GM23338 (cell line): ENCODE data around the gene SLC9A9.

Source experiments
- CTCF ChIP-seq, 2 experiments: fragments of 200-600 bp in 1 of 2; sonication (generic) in 1 of 2; conservative IDR thresholded peaks; 2 replicates each; pipeline versions ENCODE4 v1.5.1 to v1.6.1; 2016 to 2017; ENCODE audit warnings: antibody characterized with exemption in 2 of 2, low read depth in 2 of 2, mild to moderate bottlenecking in 2 of 2, moderate library complexity in 1 of 2
- ETS1 ChIP-seq: IDR thresholded peaks from 2 replicates; pipeline ENCODE4 v1.6.1; 2016; ENCODE audit warnings: antibody characterized with exemption
- EZH2 ChIP-seq: fragments of 200-600 bp; sonication (generic); IDR thresholded peaks from one replicate; pipeline ENCODE4 v1.8.0; 2017; ENCODE audit warnings: antibody characterized with exemption, mild to moderate bottlenecking, low read depth; ENCODE audit not compliant: unreplicated experiment
- EZH2phosphoT487 ChIP-seq: fragments of 200-600 bp; sonication (generic); IDR thresholded peaks from one replicate; pipeline ENCODE4 v1.8.1; 2018; ENCODE audit warnings: antibody characterized with exemption; ENCODE audit not compliant: unreplicated experiment
- JUNB ChIP-seq: IDR thresholded peaks from one replicate; pipeline ENCODE4 v1.6.1; 2016; ENCODE audit warnings: antibody characterized with exemption; ENCODE audit not compliant: unreplicated experiment
- NANOG ChIP-seq: IDR thresholded peaks from 2 replicates; pipeline ENCODE4 v1.6.1; 2016; ENCODE audit warnings: antibody characterized with exemption, borderline replicate concordance
- POLR2AphosphoS5 ChIP-seq: IDR thresholded peaks from 2 replicates; pipeline ENCODE4 v1.6.1; 2016; ENCODE audit warnings: antibody characterized with exemption, low read depth
- REST ChIP-seq: IDR thresholded peaks from one replicate; pipeline ENCODE4 v1.6.1; 2018; ENCODE audit warnings: antibody characterized with exemption; ENCODE audit not compliant: unreplicated experiment
- STAT1 ChIP-seq: IDR thresholded peaks from one replicate; pipeline ENCODE4 v1.6.1; 2016; ENCODE audit warnings: antibody characterized with exemption; ENCODE audit not compliant: unreplicated experiment
- TF ChIP-seq, protein P1 (sequence below): fragments of 250-450 bp; sonication (Bioruptor Pico); IDR thresholded peaks from 2 replicates; pipeline ENCODE4 v1.5.0; 2020; ENCODE audit warnings: mild to moderate bottlenecking, moderate library complexity

- TF ChIP-seq CTCF (conservative IDR thresholded peaks at IDR 0.05; ENCODE audit: low read depth in 2 of 2) (no peak), EZH2phosphoT487 (no peak), REST (no peak), EZH2 (no peak), POLR2AphosphoS5 (no peak), JUNB (no peak), ETS1 (no peak), NANOG (no peak), STAT1 (no peak)
- TF ChIP-seq, protein P1, sequence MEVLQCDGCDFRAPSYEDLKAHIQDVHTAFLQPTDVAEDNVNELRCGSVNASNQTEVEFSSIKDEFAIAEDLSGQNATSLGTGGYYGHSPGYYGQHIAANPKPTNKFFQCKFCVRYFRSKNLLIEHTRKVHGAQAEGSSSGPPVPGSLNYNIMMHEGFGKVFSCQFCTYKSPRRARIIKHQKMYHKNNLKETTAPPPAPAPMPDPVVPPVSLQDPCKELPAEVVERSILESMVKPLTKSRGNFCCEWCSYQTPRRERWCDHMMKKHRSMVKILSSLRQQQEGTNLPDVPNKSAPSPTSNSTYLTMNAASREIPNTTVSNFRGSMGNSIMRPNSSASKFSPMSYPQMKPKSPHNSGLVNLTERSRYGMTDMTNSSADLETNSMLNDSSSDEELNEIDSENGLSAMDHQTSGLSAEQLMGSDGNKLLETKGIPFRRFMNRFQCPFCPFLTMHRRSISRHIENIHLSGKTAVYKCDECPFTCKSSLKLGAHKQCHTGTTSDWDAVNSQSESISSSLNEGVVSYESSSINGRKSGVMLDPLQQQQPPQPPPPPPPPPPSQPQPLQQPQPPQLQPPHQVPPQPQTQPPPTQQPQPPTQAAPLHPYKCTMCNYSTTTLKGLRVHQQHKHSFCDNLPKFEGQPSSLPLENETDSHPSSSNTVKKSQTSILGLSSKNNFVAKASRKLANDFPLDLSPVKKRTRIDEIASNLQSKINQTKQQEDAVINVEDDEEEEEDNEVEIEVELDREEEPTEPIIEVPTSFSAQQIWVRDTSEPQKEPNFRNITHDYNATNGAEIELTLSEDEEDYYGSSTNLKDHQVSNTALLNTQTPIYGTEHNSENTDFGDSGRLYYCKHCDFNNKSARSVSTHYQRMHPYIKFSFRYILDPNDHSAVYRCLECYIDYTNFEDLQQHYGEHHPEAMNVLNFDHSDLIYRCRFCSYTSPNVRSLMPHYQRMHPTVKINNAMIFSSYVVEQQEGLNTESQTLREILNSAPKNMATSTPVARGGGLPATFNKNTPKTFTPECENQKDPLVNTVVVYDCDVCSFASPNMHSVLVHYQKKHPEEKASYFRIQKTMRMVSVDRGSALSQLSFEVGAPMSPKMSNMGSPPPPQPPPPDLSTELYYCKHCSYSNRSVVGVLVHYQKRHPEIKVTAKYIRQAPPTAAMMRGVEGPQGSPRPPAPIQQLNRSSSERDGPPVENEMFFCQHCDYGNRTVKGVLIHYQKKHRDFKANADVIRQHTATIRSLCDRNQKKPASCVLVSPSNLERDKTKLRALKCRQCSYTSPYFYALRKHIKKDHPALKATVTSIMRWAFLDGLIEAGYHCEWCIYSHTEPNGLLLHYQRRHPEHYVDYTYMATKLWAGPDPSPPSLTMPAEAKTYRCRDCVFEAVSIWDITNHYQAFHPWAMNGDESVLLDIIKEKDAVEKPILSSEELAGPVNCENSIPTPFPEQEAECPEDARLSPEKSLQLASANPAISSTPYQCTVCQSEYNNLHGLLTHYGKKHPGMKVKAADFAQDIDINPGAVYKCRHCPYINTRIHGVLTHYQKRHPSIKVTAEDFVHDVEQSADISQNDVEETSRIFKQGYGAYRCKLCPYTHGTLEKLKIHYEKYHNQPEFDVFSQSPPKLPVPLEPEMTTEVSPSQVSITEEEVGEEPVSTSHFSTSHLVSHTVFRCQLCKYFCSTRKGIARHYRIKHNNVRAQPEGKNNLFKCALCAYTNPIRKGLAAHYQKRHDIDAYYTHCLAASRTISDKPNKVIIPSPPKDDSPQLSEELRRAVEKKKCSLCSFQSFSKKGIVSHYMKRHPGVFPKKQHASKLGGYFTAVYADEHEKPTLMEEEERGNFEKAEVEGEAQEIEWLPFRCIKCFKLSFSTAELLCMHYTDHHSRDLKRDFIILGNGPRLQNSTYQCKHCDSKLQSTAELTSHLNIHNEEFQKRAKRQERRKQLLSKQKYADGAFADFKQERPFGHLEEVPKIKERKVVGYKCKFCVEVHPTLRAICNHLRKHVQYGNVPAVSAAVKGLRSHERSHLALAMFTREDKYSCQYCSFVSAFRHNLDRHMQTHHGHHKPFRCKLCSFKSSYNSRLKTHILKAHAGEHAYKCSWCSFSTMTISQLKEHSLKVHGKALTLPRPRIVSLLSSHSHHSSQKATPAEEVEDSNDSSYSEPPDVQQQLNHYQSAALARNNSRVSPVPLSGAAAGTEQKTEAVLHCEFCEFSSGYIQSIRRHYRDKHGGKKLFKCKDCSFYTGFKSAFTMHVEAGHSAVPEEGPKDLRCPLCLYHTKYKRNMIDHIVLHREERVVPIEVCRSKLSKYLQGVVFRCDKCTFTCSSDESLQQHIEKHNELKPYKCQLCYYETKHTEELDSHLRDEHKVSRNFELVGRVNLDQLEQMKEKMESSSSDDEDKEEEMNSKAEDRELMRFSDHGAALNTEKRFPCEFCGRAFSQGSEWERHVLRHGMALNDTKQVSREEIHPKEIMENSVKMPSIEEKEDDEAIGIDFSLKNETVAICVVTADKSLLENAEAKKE (CRISPR knock-in tag) = no peak
These were observed 77.9 kb downstream of the SLC9A9 start for GRCh38 chr3:143770391-143770790.
